Neural progenitor cell (in vitro differentiated cells): ENCODE measurements around the gene VRK2.
"Not testable (repeated sequence)": the region's sequence is repeated elsewhere in the genome, so short reads cannot be mapped to it uniquely, and the experiment has no call there.

ENCODE experiments used
- CTCF ChIP-seq: fragments of 200-600 bp; sonication (generic); IDR thresholded peaks from 2 replicates; pipeline ENCODE4 v1.5.1; 2017; ENCODE audit warnings: antibody characterized with exemption, mild to moderate bottlenecking
- EZH2phosphoT487 ChIP-seq: fragments of 200-600 bp; sonication (generic); IDR thresholded peaks from 2 replicates; pipeline ENCODE4 v1.6.1; 2017; ENCODE audit warnings: antibody characterized with exemption

- not testable (repeated sequence) for TF ChIP-seq CTCF, EZH2phosphoT487
These were observed 125.2 kb downstream of the VRK2 start for GRCh38 chr2:58171831-58172230.
